ENCODE measurements around the gene TMPRSS7.

TMPRSS7 gene

GRCh38 chr3:112011376-112011940 lies 23.1 kb upstream of the TMPRSS7 start:
- no peak for TF ChIP-seq CTCF (IDR thresholded peaks at IDR 0.05; ENCODE audit: extremely low read depth, insufficient read depth, missing control alignments)
- in situ Hi-C loops (cut with MboI; ENCODE audit: low pct_unique_long_range_greater_than_20kb, low sequenced_read_pairs, unreplicated experiment), result no loop called here
- no peak for DNase-seq (ENCODE audit: low spot score)

- TF ChIP-seq CTCF (IDR thresholded peaks at IDR 0.05; ENCODE audit: extremely low read depth, insufficient read depth, missing control alignments), result no peak
- DNase-seq (ENCODE audit: low spot score), result no peak
These were observed 22.1 kb upstream of the TMPRSS7 start for GRCh38 chr3:112012205-112012992.

DNA sequence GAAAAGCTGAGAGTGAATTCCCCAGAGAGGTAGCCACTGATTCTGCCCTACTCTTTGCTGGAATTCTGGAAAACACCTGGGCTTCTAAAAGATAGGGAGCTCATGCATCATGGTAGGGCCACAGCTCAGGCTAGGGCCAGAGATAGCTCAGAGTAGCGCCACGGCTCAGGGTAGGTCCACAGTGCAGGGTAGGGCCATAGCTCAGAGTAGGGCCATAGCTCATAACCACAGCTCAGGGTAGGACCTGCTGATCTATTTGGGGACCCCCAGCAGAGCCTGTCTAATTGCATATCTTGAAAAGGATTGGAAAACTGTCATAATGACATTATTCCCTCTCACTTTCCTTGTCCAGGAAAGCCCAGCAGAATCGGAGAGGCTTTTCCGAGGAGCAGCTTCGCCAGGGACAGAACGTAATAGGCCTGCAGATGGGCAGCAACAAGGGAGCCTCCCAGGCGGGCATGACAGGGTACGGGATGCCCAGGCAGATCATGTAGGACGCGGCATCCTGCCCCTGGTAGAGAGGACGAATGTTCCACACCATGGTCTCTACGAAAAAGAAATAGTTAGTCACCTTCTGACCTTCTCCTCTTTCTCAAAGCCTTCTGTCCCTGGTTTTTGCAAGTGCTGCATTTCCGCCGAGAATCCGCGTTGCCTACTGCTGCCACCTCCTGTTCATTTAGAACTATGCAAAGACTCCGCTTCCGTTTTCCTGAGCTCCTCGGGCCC lies 21.3 kb upstream of the TMPRSS7 start:
- peak; percentile 53 for DNase-seq (ENCODE audit: low spot score)

More at GRCh38 chr3:112012205-112012992, 22.1 kb upstream of the TMPRSS7 start:
- in situ Hi-C loops (cut with MboI; ENCODE audit: low pct_unique_long_range_greater_than_20kb, low sequenced_read_pairs, unreplicated experiment), result no loop called here

DNA sequence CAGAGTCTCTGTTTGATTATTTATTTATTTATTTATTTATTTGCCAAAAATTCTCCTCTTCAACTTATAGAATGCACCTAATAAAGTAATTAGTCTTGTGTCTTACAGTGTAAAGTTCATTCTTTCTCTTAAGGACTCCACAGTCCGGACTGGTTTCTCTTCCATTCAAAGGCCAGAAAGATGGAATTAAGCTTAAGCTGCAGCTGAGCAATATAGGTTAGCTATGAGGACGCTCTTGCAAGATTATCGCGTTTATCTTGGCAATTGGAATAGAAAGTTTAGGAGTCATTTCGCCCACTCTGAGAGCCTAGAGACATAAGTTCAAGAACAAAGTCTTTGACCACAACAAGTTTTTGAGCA lies 20.8 kb upstream of the TMPRSS7 start:
- in situ Hi-C loops (cut with MboI; ENCODE audit: low pct_unique_long_range_greater_than_20kb, low sequenced_read_pairs, unreplicated experiment), result no loop called here

More for the DNA sequence above, 21.3 kb upstream of the TMPRSS7 start:
- in situ Hi-C loops (cut with MboI; ENCODE audit: low pct_unique_long_range_greater_than_20kb, low sequenced_read_pairs, unreplicated experiment), result no loop called here
- peak; percentile 80 for TF ChIP-seq CTCF (IDR thresholded peaks at IDR 0.05; ENCODE audit: extremely low read depth, insufficient read depth, missing control alignments)

GRCh38 chr3:112017091-112017490 lies 17.4 kb upstream of the TMPRSS7 start:
- no peak for DNase-seq (ENCODE audit: low spot score)
- in situ Hi-C loops (cut with MboI; ENCODE audit: low pct_unique_long_range_greater_than_20kb, low sequenced_read_pairs, unreplicated experiment), result no loop called here
- no peak for TF ChIP-seq CTCF (IDR thresholded peaks at IDR 0.05; ENCODE audit: extremely low read depth, insufficient read depth, missing control alignments)

More for the DNA sequence above, 20.8 kb upstream of the TMPRSS7 start:
- TF ChIP-seq CTCF (IDR thresholded peaks at IDR 0.05; ENCODE audit: extremely low read depth, insufficient read depth, missing control alignments), result no peak
- no peak for DNase-seq (ENCODE audit: low spot score)

DNA sequence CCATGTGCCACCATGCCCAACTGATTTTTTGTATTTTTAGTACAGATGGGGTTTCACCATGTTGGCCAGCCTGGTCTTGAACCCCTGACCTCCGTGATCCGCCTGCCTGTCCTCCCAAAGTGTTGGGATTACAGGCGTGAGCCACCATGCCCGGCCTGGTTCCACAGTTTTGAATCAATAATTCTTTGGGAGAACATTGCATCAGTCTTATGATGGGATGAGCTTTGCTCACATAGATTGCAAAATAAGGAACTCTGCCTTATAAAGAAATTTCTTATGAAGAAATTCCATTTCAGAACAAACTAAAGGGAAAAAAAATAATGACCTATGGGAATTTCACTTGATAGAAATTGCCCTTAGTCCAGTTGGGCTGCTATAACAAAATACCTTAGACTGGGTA lies 15.8 kb upstream of the TMPRSS7 start:
- no peak for TF ChIP-seq CTCF (IDR thresholded peaks at IDR 0.05; ENCODE audit: extremely low read depth, insufficient read depth, missing control alignments)
- in situ Hi-C loops (cut with MboI; ENCODE audit: low pct_unique_long_range_greater_than_20kb, low sequenced_read_pairs, unreplicated experiment), result no loop called here
- no peak for DNase-seq (ENCODE audit: low spot score)

Data from GM13977 (cell line).